HG03575 (cell line): Measurements from ENCODE around the gene TRMT112.

Experiments used
- ATAC-seq: cut with Tn5 transposase; IDR thresholded peaks from one replicate; pipeline ENCODE4 v1.9.1; 2021; ENCODE audit not compliant: unreplicated experiment, insufficient number of reproducible peaks, low FRiP score; ENCODE audit errors: extremely low read depth

The TRMT112 gene

GRCh38 chr11:64298966-64299846, 18.2 kb downstream of the TRMT112 start:
- ATAC-seq: no peak

GRCh38 chr11:64297699-64298358, 19.5 kb downstream of the TRMT112 start:
- no peak for ATAC-seq

GRCh38 chr11:64296830-64297698, 20.3 kb downstream of the TRMT112 start:
- no peak for ATAC-seq

- ATAC-seq: no peak
Measured at GRCh38 chr11:64296236-64296635, 21.1 kb downstream of the TRMT112 start.

GRCh38 chr11:64295760-64296159, 21.6 kb downstream of the TRMT112 start:
- no peak for ATAC-seq

GRCh38 chr11:64294774-64295173, 22.6 kb downstream of the TRMT112 start:
- no peak for ATAC-seq

- ATAC-seq: no peak
Measured at GRCh38 chr11:64292460-64293254, 24.7 kb downstream of the TRMT112 start.

GRCh38 chr11:64291752-64292459, 25.5 kb downstream of the TRMT112 start:
- no peak for ATAC-seq

- no peak for ATAC-seq
Measured at GRCh38 chr11:64291262-64291751, 26.1 kb downstream of the TRMT112 start, which contains the start of gene KCNK4. Gene KCNK4, plus strand, starts transcription at chr11:64291302. Its CDS starts 1,717 bp downstream, at chr11:64293019.

- ATAC-seq: no peak
Measured at GRCh38 chr11:64290352-64291261, 26.8 kb downstream of the TRMT112 start.

- ATAC-seq: no peak
Measured at GRCh38 chr11:64289002-64289564, 28.3 kb downstream of the TRMT112 start.

GRCh38 chr11:64288353-64288750, 29.0 kb downstream of the TRMT112 start:
- no peak for ATAC-seq

- no peak for ATAC-seq
Measured at GRCh38 chr11:64287676-64288352, 29.5 kb downstream of the TRMT112 start.

- ATAC-seq: no peak
Measured at GRCh38 chr11:64286801-64287159, 30.6 kb downstream of the TRMT112 start.

GRCh38 chr11:64285885-64286800, 31.2 kb downstream of the TRMT112 start:
- ATAC-seq: no peak
